HFF-Myc (cell line): ENCODE results near the gene MAGT1.
"Not testable (repeated sequence)": the region's sequence is repeated elsewhere in the genome, so short reads cannot be mapped to it uniquely, and the experiment has no call there.

ENCODE experiments used
- DNase-seq: peaks from one replicate; pipeline ENCODE4 v3.0.0-alpha.2; 2011; ENCODE audit warnings: low read depth; ENCODE audit errors: extremely low read depth
- H3K4me3 ChIP-seq: replicated peaks from 2 replicates; pipeline ENCODE4 v1.5.1; 2011; ENCODE audit warnings: low read depth, mild to moderate bottlenecking, control low read depth, low read length
- TF ChIP-seq, protein P1 (sequence below): IDR thresholded peaks from 2 replicates; pipeline ENCODE4 v1.5.1; 2012; ENCODE audit warnings: mild to moderate bottlenecking, low read depth, low read length, control low read depth; ENCODE audit errors: missing control alignments

MAGT1 gene

GRCh38 chrX:77894921-77895886 lies at the start of gene MAGT1:
MAGT1 (minus strand) TSS chrX:77895435; CDS start chrX:77895410, 25 bp downstream.
- peak; percentile 83 for DNase-seq
- H3K4me3 ChIP-seq, result peak within 1 kb of the TSS; percentile 73
- TF ChIP-seq, protein P1, sequence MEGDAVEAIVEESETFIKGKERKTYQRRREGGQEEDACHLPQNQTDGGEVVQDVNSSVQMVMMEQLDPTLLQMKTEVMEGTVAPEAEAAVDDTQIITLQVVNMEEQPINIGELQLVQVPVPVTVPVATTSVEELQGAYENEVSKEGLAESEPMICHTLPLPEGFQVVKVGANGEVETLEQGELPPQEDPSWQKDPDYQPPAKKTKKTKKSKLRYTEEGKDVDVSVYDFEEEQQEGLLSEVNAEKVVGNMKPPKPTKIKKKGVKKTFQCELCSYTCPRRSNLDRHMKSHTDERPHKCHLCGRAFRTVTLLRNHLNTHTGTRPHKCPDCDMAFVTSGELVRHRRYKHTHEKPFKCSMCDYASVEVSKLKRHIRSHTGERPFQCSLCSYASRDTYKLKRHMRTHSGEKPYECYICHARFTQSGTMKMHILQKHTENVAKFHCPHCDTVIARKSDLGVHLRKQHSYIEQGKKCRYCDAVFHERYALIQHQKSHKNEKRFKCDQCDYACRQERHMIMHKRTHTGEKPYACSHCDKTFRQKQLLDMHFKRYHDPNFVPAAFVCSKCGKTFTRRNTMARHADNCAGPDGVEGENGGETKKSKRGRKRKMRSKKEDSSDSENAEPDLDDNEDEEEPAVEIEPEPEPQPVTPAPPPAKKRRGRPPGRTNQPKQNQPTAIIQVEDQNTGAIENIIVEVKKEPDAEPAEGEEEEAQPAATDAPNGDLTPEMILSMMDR, result no peak

- not testable (repeated sequence) for H3K4me3 ChIP-seq, DNase-seq
Measured at GRCh38 chrX:77945031-77945430, 49.8 kb upstream of the MAGT1 start.

- no peak for DNase-seq
- TF ChIP-seq, protein P1, result no peak
- H3K4me3 ChIP-seq, result no peak overlapping the region
Measured at GRCh38 chrX:77938083-77938680, 42.9 kb upstream of the MAGT1 start.

GRCh38 chrX:77937291-77937690 lies 42.1 kb upstream of the MAGT1 start:
- TF ChIP-seq, protein P1, result no peak
- peak; percentile 2 for DNase-seq
- no peak overlapping the region for H3K4me3 ChIP-seq

DNA sequence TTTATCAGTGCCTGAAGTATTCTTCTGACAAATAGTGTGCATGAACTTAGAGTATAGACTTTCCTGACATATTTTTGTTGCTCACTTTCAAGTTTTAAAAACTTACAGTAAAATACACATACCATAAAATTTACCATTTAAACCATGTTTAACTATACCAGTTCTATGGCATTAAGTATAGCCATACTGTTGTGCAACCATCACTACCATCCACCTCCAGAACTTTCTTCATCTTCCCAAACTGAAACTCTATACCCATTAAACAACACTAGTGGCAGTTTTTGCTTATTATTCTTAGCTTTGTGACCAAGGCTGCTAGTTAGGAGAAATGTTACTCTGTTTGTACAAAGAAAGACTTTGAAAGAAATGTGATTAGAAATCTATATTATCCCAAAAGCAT lies 41.1 kb upstream of the MAGT1 start:
- DNase-seq, result no peak
- TF ChIP-seq, protein P1, result no peak
- no peak overlapping the region for H3K4me3 ChIP-seq

- no peak for DNase-seq
- TF ChIP-seq, protein P1, result no peak
- H3K4me3 ChIP-seq, result no peak overlapping the region
Measured at GRCh38 chrX:77935886-77936285, 40.7 kb upstream of the MAGT1 start.

DNA sequence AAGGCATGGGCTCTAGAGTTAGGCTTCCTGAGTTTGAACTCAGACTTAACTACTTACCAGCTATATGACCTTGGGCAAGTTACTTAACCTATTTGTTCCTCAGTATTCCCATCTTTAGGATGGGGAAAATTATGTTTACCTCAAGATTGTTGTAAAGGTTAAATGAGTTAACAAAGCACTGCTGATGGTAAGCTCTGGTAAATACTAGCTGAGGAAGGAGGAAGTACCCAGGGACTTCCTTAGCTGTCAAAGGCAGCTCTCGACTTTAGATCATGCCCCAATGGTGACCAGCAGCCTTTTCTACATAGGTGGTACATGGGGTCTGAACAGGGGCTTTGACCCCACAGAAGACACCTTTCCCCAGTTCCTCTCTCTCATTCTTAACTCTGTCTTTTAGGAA lies 35.3 kb upstream of the MAGT1 start:
- no peak for DNase-seq
- no peak overlapping the region for H3K4me3 ChIP-seq
- TF ChIP-seq, protein P1, result no peak
